HL-60 (cell line): ENCODE results near the gene PRCP.

Experiments
- DNase-seq, 2 experiments: peaks; one replicate each; pipeline ENCODE4 v3.0.0-alpha.2; 2010 to 2020; ENCODE audit warnings: low read depth in 1 of 2, low spot score in 1 of 2
- H3K27ac ChIP-seq: fragments of 250-450 bp; sonication (Bioruptor Pico); replicated peaks from 2 replicates; pipeline ENCODE4 v1.5.1; 2020; ENCODE audit warnings: mild to moderate bottlenecking, moderate library complexity
- H3K27me3 ChIP-seq: fragments of 250-450 bp; sonication (Bioruptor Pico); 2 replicates; pipeline ENCODE4 v1.5.1; 2021; ENCODE audit warnings: mild to moderate bottlenecking, moderate library complexity; ENCODE audit not compliant: insufficient read depth, poor library complexity, severe bottlenecking
- H3K4me3 ChIP-seq: replicated peaks from 2 replicates; pipeline ENCODE4 v1.5.1; 2011; ENCODE audit warnings: mild to moderate bottlenecking, control low read depth, low read length; ENCODE audit not compliant: insufficient read depth
- CTCF ChIP-seq: IDR thresholded peaks from one replicate; pipeline ENCODE4 v1.5.1; 2011; ENCODE audit warnings: low read length, control low read depth, inconsistent platforms; ENCODE audit not compliant: insufficient read depth
- GABPA ChIP-seq: IDR thresholded peaks from 2 replicates; pipeline ENCODE4 v1.6.1; 2012; ENCODE audit warnings: low read depth
- POLR2AphosphoS5 ChIP-seq: IDR thresholded peaks from 2 replicates; pipeline ENCODE4 v1.6.1; 2012; ENCODE audit warnings: low read depth
- REST ChIP-seq: IDR thresholded peaks from 2 replicates; pipeline ENCODE4 v1.6.1; 2012; ENCODE audit warnings: low read depth; ENCODE audit not compliant: insufficient replicate concordance
- SPI1 ChIP-seq: IDR thresholded peaks from 2 replicates; pipeline ENCODE4 v1.6.1; 2012; ENCODE audit warnings: low read depth, mild to moderate bottlenecking, borderline replicate concordance

The PRCP gene

GRCh38 chr11:82890936-82891335 lies 9.3 kb downstream of the PRCP start:
- TF ChIP-seq SPI1: peak; percentile 43; the same call in 1 of the 2 replicates
- no peak for TF ChIP-seq POLR2AphosphoS5
- peak overlapping the region; percentile 41 for H3K27ac ChIP-seq
- no peaks in the 10 kb centered on the region for H3K27me3 ChIP-seq
- H3K4me3 ChIP-seq: no peak overlapping the region
- DNase-seq: peak; percentile 35 to 48

- peak overlapping the region; percentile 11; the same call in 1 of the 2 replicates for H3K4me3 ChIP-seq
- TF ChIP-seq GABPA (no peak), CTCF (no peak), POLR2AphosphoS5 (no peak), REST (no peak), SPI1 (no peak)
- no peak for DNase-seq
- H3K27ac ChIP-seq: peak overlapping the region; percentile 41; the same call in 1 of the 2 replicates
- no peaks in the 10 kb centered on the region for H3K27me3 ChIP-seq
These were observed 10.3 kb downstream of the PRCP start for GRCh38 chr11:82890002-82890341.

- TF ChIP-seq CTCF (no peak), SPI1 (peak; percentile 97)
- DNase-seq: peak; percentile 65 to 81
- Histone ChIP-seq H3K4me3 (peak overlapping the region; percentile 11; the same call in 1 of the 2 replicates), H3K27ac (peak overlapping the region; percentile 41), H3K27me3 (no peaks in the 10 kb centered on the region)
These were observed 10.9 kb downstream of the PRCP start for GRCh38 chr11:82889133-82890001.

GRCh38 chr11:82883853-82884252 lies 16.4 kb downstream of the PRCP start:
- TF ChIP-seq POLR2AphosphoS5: no peak
- no peak for TF ChIP-seq CTCF
- no peak for TF ChIP-seq GABPA
- TF ChIP-seq SPI1: no peak
- TF ChIP-seq REST: no peak
- no peak for DNase-seq
- Histone ChIP-seq H3K4me3 (no peak overlapping the region), H3K27me3 (no peaks in the 10 kb centered on the region), H3K27ac (no peak overlapping the region)
